ENCODE results near the gene MNT.

Gene MNT

DNA sequence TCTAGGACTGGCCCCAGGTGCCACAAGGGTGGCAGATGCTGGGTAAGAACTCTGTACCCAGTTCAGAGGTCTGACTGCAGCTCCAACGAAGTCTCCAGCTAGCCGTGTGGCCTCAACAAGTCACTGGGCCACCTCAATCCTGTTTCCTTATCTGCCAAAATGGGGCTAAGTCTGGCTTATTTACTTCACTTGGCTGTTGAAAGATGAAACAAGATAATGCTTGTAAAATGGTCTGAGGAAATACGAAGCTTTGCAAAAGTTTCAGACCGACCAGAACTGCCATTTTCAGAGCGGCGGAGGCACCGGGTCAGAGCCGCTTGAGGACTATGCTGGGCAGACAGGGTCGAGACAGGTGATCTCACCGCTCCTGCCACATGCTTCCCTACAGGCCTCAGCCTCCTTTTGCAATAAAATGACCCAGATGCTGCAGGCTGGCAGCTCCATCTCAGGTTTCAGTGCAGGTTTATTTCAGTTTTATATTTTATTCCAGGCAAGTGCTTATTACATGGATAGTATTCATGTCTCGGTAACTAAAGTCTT is 17.2 kb downstream of the MNT start:
- FAIRE-seq (no peak), DNase-seq (ENCODE audit: insufficient read length, low spot score) (no peak)

DNA sequence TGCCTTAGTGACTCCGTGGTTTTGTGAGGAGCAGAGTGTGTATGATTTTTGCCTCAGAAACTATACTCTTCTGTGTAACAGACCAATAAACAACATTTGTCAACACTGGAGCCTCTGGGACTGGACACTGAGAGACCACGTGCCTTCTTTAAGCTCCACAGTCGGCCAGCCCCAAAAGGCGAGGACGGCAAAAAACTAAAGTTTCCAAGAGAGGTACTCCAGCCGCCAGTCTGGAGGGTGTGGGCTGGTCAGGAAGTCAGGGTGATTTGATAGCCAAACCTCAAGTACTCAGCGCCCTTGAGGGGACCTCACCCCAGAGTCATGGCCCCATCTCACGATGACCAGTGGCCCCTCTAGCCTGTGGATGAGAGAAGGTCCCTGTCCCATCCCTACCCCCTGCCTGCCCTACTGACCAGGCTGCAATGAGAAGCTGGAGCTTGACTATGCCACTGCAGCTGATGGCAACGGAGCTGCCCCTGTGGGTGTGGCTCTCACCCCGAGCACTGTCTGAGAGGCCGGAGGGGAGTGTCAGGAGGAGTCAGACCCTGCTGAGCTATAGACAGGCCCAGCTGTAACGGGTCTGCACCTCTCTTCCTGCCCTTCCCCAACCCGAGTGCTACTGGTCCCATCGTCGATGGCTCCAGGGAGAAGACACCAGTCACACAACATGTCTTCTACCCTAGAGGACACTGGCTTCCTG is 19.8 kb downstream of the MNT start:
- DNase-seq (ENCODE audit: insufficient read length, low spot score) (no peak), FAIRE-seq (no peak)

DNA sequence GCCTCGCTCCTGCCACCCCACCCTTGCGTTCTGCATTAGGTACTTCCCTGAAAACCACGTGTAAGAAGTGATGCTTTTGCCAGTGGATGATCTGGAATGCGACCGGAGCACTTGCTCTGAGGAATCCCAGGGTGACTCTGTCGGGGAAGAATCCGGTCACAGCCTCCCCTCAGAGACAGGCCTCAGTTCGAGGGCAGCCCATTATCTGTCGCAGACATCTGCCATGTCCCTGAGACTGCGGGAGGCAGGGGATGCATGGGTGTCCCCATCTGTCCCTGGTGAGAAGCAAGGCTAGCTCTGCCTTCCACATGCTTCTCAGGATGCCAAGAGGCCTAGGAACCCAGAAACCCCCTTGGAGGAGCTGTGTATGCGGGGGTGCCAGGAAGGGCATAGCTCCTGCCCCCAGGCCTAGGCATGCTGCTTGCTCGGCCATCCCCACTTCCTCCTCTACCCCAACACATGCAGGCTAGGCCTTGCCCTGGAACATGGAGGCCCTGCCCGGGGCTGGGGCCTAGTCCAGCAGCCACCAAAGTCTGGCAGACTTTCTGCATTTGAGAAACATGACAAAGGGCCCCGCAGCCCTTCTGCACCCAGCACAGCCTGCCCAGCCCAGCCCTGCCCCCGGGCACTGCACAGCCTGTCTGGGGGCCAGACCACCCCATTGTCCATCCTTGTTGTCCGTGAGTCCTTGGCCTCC is 20.5 kb downstream of the MNT start:
- DNase-seq (ENCODE audit: insufficient read length, low spot score), result no peak
- FAIRE-seq, result no peak

- FAIRE-seq, result no peak
- DNase-seq (ENCODE audit: insufficient read length, low spot score), result no peak
These were observed 21.2 kb downstream of the MNT start for GRCh38 chr17:2379489-2380225.

GRCh38 chr17:2378905-2379304 is 22.0 kb downstream of the MNT start:
- DNase-seq (ENCODE audit: insufficient read length, low spot score) (no peak), FAIRE-seq (no peak)

GRCh38 chr17:2377659-2378058 is 23.2 kb downstream of the MNT start:
- peak; percentile 48 for FAIRE-seq

GRCh38 chr17:2376107-2376506 is 24.8 kb downstream of the MNT start:
- DNase-seq (ENCODE audit: insufficient read length, low spot score) (no peak), FAIRE-seq (no peak)

More at GRCh38 chr17:2377659-2378058, 23.2 kb downstream of the MNT start:
- no peak for DNase-seq (ENCODE audit: insufficient read length, low spot score)

- no peak for FAIRE-seq
- DNase-seq (ENCODE audit: insufficient read length, low spot score), result no peak
These were observed 25.5 kb downstream of the MNT start for GRCh38 chr17:2375406-2375805.

- no peak for FAIRE-seq
- DNase-seq (ENCODE audit: insufficient read length, low spot score), result no peak
These were observed 26.1 kb downstream of the MNT start for GRCh38 chr17:2374549-2375285.

GRCh38 chr17:2373179-2373578 is 27.7 kb downstream of the MNT start:
- FAIRE-seq (peak; percentile 60), DNase-seq (ENCODE audit: insufficient read length, low spot score) (no peak)

GRCh38 chr17:2372681-2373080 is 28.2 kb downstream of the MNT start:
- DNase-seq (ENCODE audit: insufficient read length, low spot score), result no peak
- FAIRE-seq, result no peak

DNA sequence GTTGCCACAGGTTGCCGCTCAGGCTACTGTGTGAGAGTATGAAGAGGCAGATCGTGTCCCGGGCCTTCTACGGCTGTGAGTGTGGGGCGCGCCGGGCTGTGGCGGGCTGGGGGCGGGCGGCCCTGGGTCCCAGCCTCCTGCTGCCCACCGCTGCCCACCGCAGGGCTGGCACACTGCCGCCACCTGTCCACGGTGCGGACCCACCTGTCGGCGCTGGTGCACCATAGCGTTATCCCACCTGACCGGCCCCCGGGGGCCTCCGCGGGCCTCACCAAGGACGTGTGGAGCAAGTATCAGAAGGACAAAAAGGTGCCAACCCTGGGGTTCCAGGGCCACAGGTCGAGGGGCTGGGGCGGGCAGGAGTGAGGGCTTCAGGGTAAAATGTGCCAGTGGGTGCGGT is 28.7 kb downstream of the MNT start:
- FAIRE-seq, result no peak
- DNase-seq (ENCODE audit: insufficient read length, low spot score), result no peak

DNA sequence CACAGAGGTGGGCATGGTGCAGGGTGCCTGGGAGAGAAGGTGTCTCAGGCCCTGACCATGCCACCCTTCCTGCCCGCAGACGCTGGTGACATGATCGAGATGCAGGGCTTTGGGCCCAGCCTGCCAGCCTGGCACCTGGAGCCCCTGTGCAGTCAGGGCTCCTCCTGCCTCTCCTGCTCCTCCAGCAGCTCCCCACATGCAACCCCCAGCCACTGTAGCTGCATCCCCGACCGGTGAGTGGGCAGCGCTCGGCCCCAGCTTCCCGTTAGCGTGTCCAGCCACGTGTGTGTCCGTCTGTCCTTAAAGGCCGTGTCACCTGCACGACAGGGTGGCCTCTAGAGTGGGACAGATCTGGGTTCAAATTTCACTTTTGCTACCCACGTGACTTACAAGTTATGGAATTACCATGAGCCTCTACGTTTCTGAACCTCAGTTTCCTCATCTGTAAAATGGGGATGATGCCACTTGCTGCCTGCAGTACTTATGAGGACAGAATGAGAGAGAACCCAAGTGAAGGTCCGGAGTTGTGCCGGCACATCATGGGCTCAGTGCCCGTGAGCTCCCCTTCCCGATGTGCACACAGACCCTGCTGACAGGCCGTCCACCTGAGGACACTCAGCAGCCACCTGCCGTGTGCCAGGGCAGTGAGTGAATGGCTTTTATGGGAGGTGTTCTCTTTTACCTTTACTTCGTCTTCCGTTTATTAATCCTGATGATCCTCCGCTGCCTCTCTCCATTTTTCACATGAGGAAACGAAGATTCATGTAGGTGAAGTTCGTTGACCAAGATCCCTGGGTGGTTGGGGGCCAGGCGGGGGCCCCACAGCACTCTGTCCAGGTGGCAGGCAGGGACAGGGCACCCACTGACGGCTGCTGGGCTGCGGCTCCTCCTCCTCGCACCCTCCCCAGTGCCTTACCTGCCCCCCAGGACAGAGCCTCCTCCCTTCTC is 29.4 kb downstream of the MNT start:
- DNase-seq (ENCODE audit: insufficient read length, low spot score) (no peak), FAIRE-seq (no peak)

DNA sequence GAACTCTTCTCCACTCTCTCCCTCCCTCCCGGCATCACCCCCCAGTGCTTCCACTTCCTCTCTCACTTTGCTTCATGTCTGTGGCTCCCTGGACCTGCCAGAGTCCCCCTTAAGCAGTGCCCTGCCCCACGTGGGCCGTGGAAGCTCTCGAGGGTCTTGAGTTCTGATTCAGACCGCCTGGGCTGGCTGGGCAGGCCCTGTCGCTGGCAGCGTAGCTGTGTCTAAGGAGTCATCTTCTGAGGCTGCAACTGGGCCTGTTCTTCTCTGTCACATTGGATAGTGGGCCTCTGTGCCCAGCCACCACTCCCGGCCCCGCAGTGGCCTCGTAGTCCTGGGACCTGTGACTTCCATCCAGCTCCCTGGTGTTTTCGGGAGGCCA is 30.7 kb downstream of the MNT start:
- DNase-seq (ENCODE audit: insufficient read length, low spot score), result no peak
- FAIRE-seq, result no peak

- no peak for FAIRE-seq
- no peak for DNase-seq (ENCODE audit: insufficient read length, low spot score)
These were observed 31.2 kb downstream of the MNT start for GRCh38 chr17:2369551-2370210.

GRCh38 chr17:2369039-2369438 is 31.8 kb downstream of the MNT start:
- DNase-seq (ENCODE audit: insufficient read length, low spot score), result no peak

GRCh38 chr17:2368359-2368758 is 32.5 kb downstream of the MNT start:
- FAIRE-seq (peak; percentile 36), DNase-seq (ENCODE audit: insufficient read length, low spot score) (no peak)

More at GRCh38 chr17:2369039-2369438, 31.8 kb downstream of the MNT start:
- no peak for FAIRE-seq

DNA sequence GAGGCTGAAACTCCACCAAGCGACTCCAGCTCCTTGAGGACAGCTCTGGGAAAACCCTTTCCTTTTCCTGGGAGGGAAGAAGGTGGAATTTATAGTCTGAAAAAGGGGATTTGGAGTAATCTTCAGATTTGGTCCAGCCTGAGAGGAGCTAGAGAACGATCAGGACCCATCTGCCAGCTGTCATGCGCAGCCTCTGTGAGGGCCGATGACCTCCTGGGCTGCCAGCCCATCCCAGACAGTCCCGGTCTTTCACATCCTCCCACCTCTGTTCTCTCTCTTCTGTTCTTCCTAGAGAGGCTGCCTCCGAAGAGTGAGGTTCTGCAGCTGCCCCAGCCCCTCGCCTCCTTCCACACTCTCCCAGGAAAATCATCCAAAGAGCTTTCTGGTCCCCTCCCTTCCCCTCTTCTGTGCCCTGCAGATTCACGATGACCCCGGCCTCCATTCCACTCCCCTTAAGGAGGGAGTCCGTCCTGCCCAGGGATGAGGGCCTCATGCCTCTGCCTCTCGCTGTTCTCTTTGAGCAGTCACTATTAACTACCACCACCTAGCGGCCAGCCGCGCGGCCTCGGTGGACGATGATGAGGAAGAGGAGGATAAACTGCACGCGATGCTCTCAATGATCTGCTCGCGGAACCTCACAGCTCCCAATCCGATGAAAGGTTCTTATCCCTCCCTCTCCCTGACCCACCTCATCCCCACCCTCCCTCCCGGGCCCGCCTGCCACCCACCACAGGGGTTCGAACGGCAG is 33.9 kb downstream of the MNT start:
- no peak for DNase-seq (ENCODE audit: insufficient read length, low spot score)
- FAIRE-seq, result no peak
